Body of pancreas (tissue), 4 donors: ENCODE results near the gene DNAJB8. TPM values are rescaled to one million over a fixed set of nuclear protein-coding genes. Genes with fewer than 3 reads are reported as not detected.

Experiments used
- ATAC-seq: fragments of 150-250 bp; one replicate; pipeline ENCODE4 v1.9.1; 2016
- DNase-seq, 4 donors: peaks; one replicate each; pipeline ENCODE4 v3.0.0-alpha.2; 2019
- H3K27ac ChIP-seq, 4 donors: fragments of 200-600 bp; sonication (generic); 1 replicate in 3 of 4; 2 replicates in 1 of 4; pipeline versions ENCODE4 v1.5.1 to v1.6.1; 2016 to 2019; ENCODE audit warnings: mild to moderate bottlenecking in 1 of 4, mixed read lengths in 1 of 4, moderate library complexity in 1 of 4
- H3K27me3 ChIP-seq, 2 donors: fragments of 200-600 bp; sonication (generic); one replicate each; pipeline ENCODE4 v1.6.0; 2016; ENCODE audit warnings: mild to moderate bottlenecking in 1 of 2
- H3K36me3 ChIP-seq, 2 donors: fragments of 200-600 bp; sonication (generic); replicated peaks in 1 of 2; 2 replicates each; pipeline ENCODE4 v1.5.1; 2016; ENCODE audit warnings: low read depth in 2 of 2; ENCODE audit not compliant: insufficient read depth in 1 of 2
- H3K4me1 ChIP-seq: fragments of 200-600 bp; sonication (generic); one replicate; pipeline ENCODE4 v1.6.0; 2016
- H3K4me3 ChIP-seq, 2 donors: fragments of 200-600 bp; sonication (generic); 1 replicate in 1 of 2; 2 replicates in 1 of 2; pipeline ENCODE4 v1.5.1; 2016 to 2019
- H3K9me3 ChIP-seq, 3 donors: fragments of 200-600 bp; sonication (generic); 1 replicate in 2 of 3; 2 replicates in 1 of 3; pipeline ENCODE4 v1.5.1; 2016
- CTCF ChIP-seq, 7 experiments: fragments of 450-650 bp in 4 of 7; fragments of 200-600 bp in 3 of 7; sonication (generic) in 3 of 7; IDR thresholded peaks; one replicate each; pipeline ENCODE4 v1.5.1; 2016 to 2019; ENCODE audit warnings: antibody characterized with exemption in 7 of 7
- POLR2A ChIP-seq, 3 donors: fragments of 450-650 bp; IDR thresholded peaks; one replicate each; pipeline ENCODE4 v1.6.1; 2016; ENCODE audit warnings: antibody characterized with exemption in 3 of 3, mild to moderate bottlenecking in 2 of 3
- WGBS, 2 donors: methylation state at CpG; one replicate each; pipeline ENCODE4 v1.1.5; 2017; 5-methylcytosine and 5-hydroxymethylcytosine counted together
- intact Hi-C: fragments of 100-400 bp; cut with DNase I; formaldehyde crosslinking; loops from one replicate; pipeline ENCODE4 v1.15.1; 2023
- total RNA-seq, 2 donors: library from RNA; depleted of rRNA; stranded (reverse); fragments of >200 nt; gene quantifications; one replicate each; pipeline ENCODE4 v1.1.0, GENCODE V29; 2016

The DNAJB8 gene
- total RNA-seq, 2 donors from 2014 or later = not detected

- DNase-seq (no peak), ATAC-seq (no peak)
- H3K4me1 ChIP-seq = no peaks in the 10 kb centered on the region
- no peaks in the 10 kb centered on the region for H3K36me3 ChIP-seq
- no peaks in the 10 kb centered on the region for H3K9me3 ChIP-seq
- H3K27ac ChIP-seq = no peak overlapping the region
- H3K4me3 ChIP-seq = no peak overlapping the region
- TF ChIP-seq CTCF (IDR thresholded peaks at IDR 0.05) (no peak), POLR2A (IDR thresholded peaks at IDR 0.05) (no peak)
- WGBS, 2 donors = 84 to 85% methylated on average over 9 to 18 of the region's 18 CpGs
- intact Hi-C loops = no loop called here
- H3K27me3 ChIP-seq = no peaks in the 10 kb centered on the region
Measured at GRCh38 chr3:128458746-128459460, 7.8 kb downstream of the DNAJB8 start.

- no peaks in the 10 kb centered on the region for H3K36me3 ChIP-seq
- no peaks in the 10 kb centered on the region for H3K4me1 ChIP-seq
- WGBS, 2 donors = 86 to 91% methylated on average over 12 of the region's 12 CpGs
- no peaks in the 10 kb centered on the region for H3K27me3 ChIP-seq
- TF ChIP-seq CTCF (IDR thresholded peaks at IDR 0.05) (no peak), POLR2A (IDR thresholded peaks at IDR 0.05) (no peak)
- H3K4me3 ChIP-seq = no peak overlapping the region
- H3K9me3 ChIP-seq = no peaks in the 10 kb centered on the region
- intact Hi-C loops = no loop called here
- no peak for DNase-seq
- ATAC-seq = no peak
- no peak overlapping the region for H3K27ac ChIP-seq
Measured at GRCh38 chr3:128457937-128458336, 8.8 kb downstream of the DNAJB8 start.

- intact Hi-C loops = no loop called here
- WGBS, 2 donors = 51 to 59% methylated on average over 23 to 26 of the region's 27 CpGs
- Histone ChIP-seq H3K36me3 (no peaks in the 10 kb centered on the region), H3K4me1 (no peaks in the 10 kb centered on the region), H3K27me3 (no peaks in the 10 kb centered on the region), H3K9me3 (no peaks in the 10 kb centered on the region), H3K27ac (no peak overlapping the region), H3K4me3 (no peak overlapping the region)
- DNase-seq = no peak
- no peak for ATAC-seq
- TF ChIP-seq POLR2A (IDR thresholded peaks at IDR 0.05) (no peak), CTCF (IDR thresholded peaks at IDR 0.05) (no peak)
Measured at GRCh38 chr3:128456776-128457715, 9.6 kb downstream of the DNAJB8 start.

GRCh38 chr3:128455786-128456748, 10.6 kb downstream of the DNAJB8 start:
- TF ChIP-seq POLR2A (IDR thresholded peaks at IDR 0.05) = no peak
- no peak for TF ChIP-seq CTCF (IDR thresholded peaks at IDR 0.05)
- intact Hi-C loops = no loop called here
- H3K4me1 ChIP-seq = no peaks in the 10 kb centered on the region
- no peak overlapping the region for H3K4me3 ChIP-seq
- H3K27ac ChIP-seq = no peak overlapping the region
- H3K36me3 ChIP-seq = no peaks in the 10 kb centered on the region
- WGBS, 2 donors = 73 to 76% methylated on average over 15 to 16 of the region's 16 CpGs
- H3K27me3 ChIP-seq = no peaks in the 10 kb centered on the region
- H3K9me3 ChIP-seq = no peaks in the 10 kb centered on the region
- ATAC-seq = no peak
- DNase-seq = no peak
